Neural progenitor cell (in vitro differentiated cells): ENCODE data around the gene SMCHD1. TPM values are rescaled to one million over a fixed set of nuclear protein-coding genes. Genes with fewer than 3 reads are reported as not detected.

Experiments
- DNase-seq: peaks from one replicate; pipeline ENCODE4 v3.0.0-alpha.2; 2016; ENCODE audit warnings: low spot score
- H2AFZ ChIP-seq: fragments of 200-600 bp; sonication (generic); replicated peaks from 2 replicates; pipeline ENCODE4 v1.6.1; 2016; ENCODE audit warnings: antibody characterized with exemption
- H3F3A ChIP-seq: fragments of 200-600 bp; sonication (generic); 2 replicates; pipeline ENCODE4 v1.6.1; 2016; ENCODE audit warnings: antibody characterized with exemption, low read depth
- H3K27ac ChIP-seq: fragments of 200-600 bp; sonication (generic); 2 replicates; pipeline ENCODE4 v1.5.1; 2016; ENCODE audit warnings: mild to moderate bottlenecking
- H3K27me3 ChIP-seq: fragments of 200-600 bp; sonication (generic); 2 replicates; pipeline ENCODE4 v1.6.1; 2016; ENCODE audit warnings: mild to moderate bottlenecking, moderate library complexity
- H3K36me3 ChIP-seq: fragments of 200-600 bp; sonication (generic); 2 replicates; pipeline ENCODE4 v1.5.1; 2016
- H3K4me1 ChIP-seq: fragments of 200-600 bp; sonication (generic); 2 replicates; pipeline ENCODE4 v1.6.1; 2016; ENCODE audit warnings: mixed run types
- H3K4me2 ChIP-seq: fragments of 200-600 bp; sonication (generic); 2 replicates; pipeline ENCODE4 v1.6.1; 2016
- H3K4me3 ChIP-seq: fragments of 200-600 bp; sonication (generic); 2 replicates; pipeline ENCODE4 v1.5.1; 2016
- H3K79me2 ChIP-seq: fragments of 200-600 bp; sonication (generic); 2 replicates; pipeline ENCODE4 v1.6.1; 2016; ENCODE audit warnings: low read depth
- H3K9ac ChIP-seq: fragments of 200-600 bp; sonication (generic); 2 replicates; pipeline ENCODE4 v1.6.1; 2016
- H3K9me3 ChIP-seq: fragments of 200-600 bp; sonication (generic); 2 replicates; pipeline ENCODE4 v1.5.1; 2016; ENCODE audit warnings: low read depth
- H4K20me1 ChIP-seq: fragments of 200-600 bp; sonication (generic); 2 replicates; pipeline ENCODE4 v1.6.1; 2016; ENCODE audit warnings: low read depth
- H3K27ac Mint-ChIP-seq: 3 replicates; pipeline ENCODE4 v1.8.0; 2021; ENCODE audit warnings: mixed read lengths
- H3K27me3 Mint-ChIP-seq: 2 replicates; pipeline ENCODE4 v1.8.0; 2022; ENCODE audit warnings: low read depth, mild to moderate bottlenecking, inconsistent platforms, moderate library complexity, mixed read lengths; ENCODE audit not compliant: insufficient read depth
- H3K36me3 Mint-ChIP-seq: 3 replicates; pipeline ENCODE4 v1.8.0; 2021; ENCODE audit warnings: mixed read lengths
- H3K4me1 Mint-ChIP-seq: 3 replicates; pipeline ENCODE4 v1.8.0; 2021; ENCODE audit warnings: mixed read lengths
- H3K4me3 Mint-ChIP-seq: 3 replicates; pipeline ENCODE4 v1.8.0; 2021; ENCODE audit warnings: mild to moderate bottlenecking, moderate library complexity, mixed read lengths
- H3K9me3 Mint-ChIP-seq: 3 replicates; pipeline ENCODE4 v1.8.0; 2020; ENCODE audit warnings: mixed read lengths
- CTCF ChIP-seq: fragments of 200-600 bp; sonication (generic); IDR thresholded peaks from 2 replicates; pipeline ENCODE4 v1.5.1; 2017; ENCODE audit warnings: antibody characterized with exemption, mild to moderate bottlenecking
- EZH2 ChIP-seq: fragments of 200-600 bp; sonication (generic); IDR thresholded peaks from 2 replicates; pipeline ENCODE4 v1.6.1; 2017; ENCODE audit warnings: antibody characterized with exemption, mild to moderate bottlenecking, moderate library complexity
- EZH2phosphoT487 ChIP-seq: fragments of 200-600 bp; sonication (generic); IDR thresholded peaks from 2 replicates; pipeline ENCODE4 v1.6.1; 2017; ENCODE audit warnings: antibody characterized with exemption
- total RNA-seq: library from RNA; depleted of rRNA; stranded (reverse); fragments of >200 nt; gene quantifications from 2 replicates; pipeline ENCODE4 v1.2.3, GENCODE V29; 2015; ENCODE audit warnings: low replicate concordance

SMCHD1 gene
- total RNA-seq, 1 donor from 2014 or later, result 127 TPM

GRCh38 chr18:2824865-2825264 is 169.3 kb downstream of the SMCHD1 start:
- Histone ChIP-seq H3K27me3 (no peaks in the 10 kb centered on the region), H2AFZ (no peak overlapping the region), H3K27ac (no peak overlapping the region), H3K9ac (no peak overlapping the region), H3K36me3 (no peaks in the 10 kb centered on the region), H3K4me1 (no peaks in the 10 kb centered on the region), H3K4me2 (no peak overlapping the region), H3F3A (no peaks in the 10 kb centered on the region), H3K4me3 (no peak overlapping the region), H3K79me2 (no peaks in the 10 kb centered on the region), H3K9me3 (no peaks in the 10 kb centered on the region), H4K20me1 (no peaks in the 10 kb centered on the region)
- Mint-ChIP-seq H3K4me3 (no peak overlapping the region), H3K9me3 (no peaks in the 10 kb centered on the region), H3K27ac (no peak overlapping the region), H3K27me3 (peaks cover 7% of the 10 kb centered on the region), H3K4me1 (peaks cover 4% of the 10 kb centered on the region), H3K36me3 (no peaks in the 10 kb centered on the region)
- TF ChIP-seq CTCF, result no peak
- TF ChIP-seq EZH2, result no peak
- no peak for TF ChIP-seq EZH2phosphoT487
- no peak for DNase-seq

- Histone ChIP-seq H3F3A (no peaks in the 10 kb centered on the region), H3K4me2 (no peak overlapping the region), H3K4me3 (no peak overlapping the region), H3K9me3 (no peaks in the 10 kb centered on the region), H3K4me1 (no peaks in the 10 kb centered on the region), H3K27me3 (no peaks in the 10 kb centered on the region), H2AFZ (no peak overlapping the region), H3K79me2 (no peaks in the 10 kb centered on the region), H3K36me3 (no peaks in the 10 kb centered on the region), H4K20me1 (no peaks in the 10 kb centered on the region), H3K9ac (no peak overlapping the region), H3K27ac (no peak overlapping the region)
- no peaks in the 10 kb centered on the region for H3K9me3 Mint-ChIP-seq
- H3K4me3 Mint-ChIP-seq, result no peak overlapping the region
- DNase-seq, result no peak
- H3K4me1 Mint-ChIP-seq, result peaks cover 4% of the 10 kb centered on the region
- H3K27ac Mint-ChIP-seq, result no peak overlapping the region
- peaks cover 7% of the 10 kb centered on the region for H3K27me3 Mint-ChIP-seq
- TF ChIP-seq CTCF, result no peak
- TF ChIP-seq EZH2phosphoT487, result no peak
- TF ChIP-seq EZH2, result no peak
- H3K36me3 Mint-ChIP-seq, result no peaks in the 10 kb centered on the region
Observed at GRCh38 chr18:2825613-2826175, 170.2 kb downstream of the SMCHD1 start.

GRCh38 chr18:2826581-2826980 is 171.1 kb downstream of the SMCHD1 start:
- Histone ChIP-seq H3K4me1 (no peaks in the 10 kb centered on the region), H3K9ac (no peak overlapping the region), H3K79me2 (no peaks in the 10 kb centered on the region), H3K27ac (no peak overlapping the region), H3F3A (no peaks in the 10 kb centered on the region), H2AFZ (no peak overlapping the region), H3K9me3 (no peaks in the 10 kb centered on the region), H3K27me3 (no peaks in the 10 kb centered on the region), H3K4me2 (no peak overlapping the region), H3K4me3 (no peak overlapping the region), H4K20me1 (no peaks in the 10 kb centered on the region), H3K36me3 (no peaks in the 10 kb centered on the region)
- H3K4me1 Mint-ChIP-seq, result peaks cover 4% of the 10 kb centered on the region
- H3K27me3 Mint-ChIP-seq, result peaks cover 6% of the 10 kb centered on the region
- H3K9me3 Mint-ChIP-seq, result no peaks in the 10 kb centered on the region
- DNase-seq, result no peak
- H3K4me3 Mint-ChIP-seq, result no peak overlapping the region
- TF ChIP-seq EZH2 (no peak), CTCF (no peak), EZH2phosphoT487 (no peak)
- no peak overlapping the region for H3K27ac Mint-ChIP-seq
- H3K36me3 Mint-ChIP-seq, result no peaks in the 10 kb centered on the region
